Sigmoid colon (tissue), 4 donors: ENCODE data around the gene KIF3C.

Source experiments
- POLR2A ChIP-seq, 2 donors: fragments of 450-650 bp; IDR thresholded peaks; one replicate each; pipeline ENCODE4 v1.6.1; 2016; ENCODE audit warnings: antibody characterized with exemption in 2 of 2, mild to moderate bottlenecking in 2 of 2, moderate library complexity in 2 of 2
- POLR2AphosphoS5 ChIP-seq, 4 donors: sonication (generic); formaldehyde crosslinking; IDR thresholded peaks; one replicate each; pipeline ENCODE4 v1.6.1; 2017; ENCODE audit warnings: antibody characterized with exemption in 4 of 4

- TF ChIP-seq POLR2A (IDR thresholded peaks at IDR 0.05) (no peak), POLR2AphosphoS5 (IDR thresholded peaks at IDR 0.05) (peak in 1 of 4 donors; percentile 46)
Measured at GRCh38 chr2:26018184-26019055, 36.1 kb upstream of the KIF3C start.
